ENCODE measurements around the gene SLC35B2. TPM values are rescaled to one million over a fixed set of nuclear protein-coding genes. Genes with fewer than 3 reads are reported as not detected.

Gene SLC35B2
- total and polyA plus RNA-seq, 2 donors from 2014 or later = 45.1 to 49.5 TPM

DNA sequence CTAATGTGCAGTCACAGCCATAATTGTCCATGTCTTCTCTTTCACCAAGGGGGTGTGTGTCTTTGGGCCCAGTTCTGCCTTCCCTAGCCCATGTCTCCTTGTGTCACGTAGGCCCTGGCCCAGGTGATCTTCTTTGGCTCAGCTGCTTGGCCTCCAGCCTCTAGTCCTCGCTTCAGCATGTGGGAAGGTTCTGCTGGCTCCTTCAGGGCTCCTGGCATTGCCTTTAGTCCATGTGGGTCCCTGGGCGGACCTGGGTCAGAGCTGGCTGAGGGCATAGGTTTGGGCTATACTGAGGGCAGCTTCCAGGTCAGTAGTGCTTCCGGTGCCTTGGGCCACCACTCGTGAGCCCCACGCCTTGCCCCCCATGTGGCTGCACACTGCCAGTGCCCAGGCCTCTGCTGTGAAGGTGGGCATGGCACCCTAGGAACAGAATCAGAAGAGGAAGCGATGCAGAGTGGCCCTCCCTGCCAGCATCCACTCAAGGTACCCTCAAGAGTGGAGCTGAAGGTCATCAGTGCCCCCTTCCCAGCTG is 43.0 kb upstream of the SLC35B2 start:
- DNase-seq (peak in 1 of 5 donors; percentile 55), FAIRE-seq (no peak)
- peaks cover 0 to 29% (median 13%) of the 10 kb centered on the region in 3 donors for H3K36me3 ChIP-seq (ENCODE audit: control insufficient read depth in 2 of 3, insufficient read depth in 3 of 3, low read length in 3 of 3)

DNA sequence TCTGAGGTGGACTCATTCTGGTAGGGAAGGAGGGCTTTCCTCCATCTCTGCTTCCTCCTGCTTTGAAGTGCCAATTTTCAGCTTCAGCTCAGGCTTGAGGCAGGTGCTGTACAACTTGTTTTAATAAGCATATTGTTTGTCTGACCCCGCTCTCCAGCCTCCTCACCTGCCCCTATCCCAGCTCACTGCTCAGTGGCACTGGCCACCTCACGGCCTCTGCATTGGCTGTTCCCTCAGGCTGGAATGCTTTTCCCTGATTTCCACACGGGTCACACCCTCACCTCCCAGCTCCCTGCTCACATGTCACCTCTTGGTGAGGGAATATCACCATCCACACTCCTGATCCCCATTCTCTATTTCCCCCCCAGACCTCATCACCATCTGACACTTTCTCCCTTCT is 41.5 kb upstream of the SLC35B2 start:
- H3K9ac ChIP-seq (ENCODE audit: low read length in 3 of 3) = no peak overlapping the region
- H3K27ac ChIP-seq (ENCODE audit: low read depth in 2 of 2, low read length in 2 of 2) = no peak overlapping the region
- DNase-seq (peak in 1 of 5 donors; percentile 55), FAIRE-seq (no peak)
- TF ChIP-seq, protein P1, sequence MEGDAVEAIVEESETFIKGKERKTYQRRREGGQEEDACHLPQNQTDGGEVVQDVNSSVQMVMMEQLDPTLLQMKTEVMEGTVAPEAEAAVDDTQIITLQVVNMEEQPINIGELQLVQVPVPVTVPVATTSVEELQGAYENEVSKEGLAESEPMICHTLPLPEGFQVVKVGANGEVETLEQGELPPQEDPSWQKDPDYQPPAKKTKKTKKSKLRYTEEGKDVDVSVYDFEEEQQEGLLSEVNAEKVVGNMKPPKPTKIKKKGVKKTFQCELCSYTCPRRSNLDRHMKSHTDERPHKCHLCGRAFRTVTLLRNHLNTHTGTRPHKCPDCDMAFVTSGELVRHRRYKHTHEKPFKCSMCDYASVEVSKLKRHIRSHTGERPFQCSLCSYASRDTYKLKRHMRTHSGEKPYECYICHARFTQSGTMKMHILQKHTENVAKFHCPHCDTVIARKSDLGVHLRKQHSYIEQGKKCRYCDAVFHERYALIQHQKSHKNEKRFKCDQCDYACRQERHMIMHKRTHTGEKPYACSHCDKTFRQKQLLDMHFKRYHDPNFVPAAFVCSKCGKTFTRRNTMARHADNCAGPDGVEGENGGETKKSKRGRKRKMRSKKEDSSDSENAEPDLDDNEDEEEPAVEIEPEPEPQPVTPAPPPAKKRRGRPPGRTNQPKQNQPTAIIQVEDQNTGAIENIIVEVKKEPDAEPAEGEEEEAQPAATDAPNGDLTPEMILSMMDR (IDR thresholded peaks at IDR 0.05; ENCODE audit: borderline replicate concordance, extremely low read depth, insufficient read depth) = no peak
- H3K4me3 ChIP-seq (ENCODE audit: low read length in 3 of 3) = no peak overlapping the region
- H3K4me1 ChIP-seq (ENCODE audit: control insufficient read depth in 2 of 3, insufficient read depth in 2 of 3, low read depth in 1 of 3, low read length in 3 of 3) = peaks cover 0 to 9% (median 0%) of the 10 kb centered on the region in 3 donors
- intact Hi-C loops (cut with DNase I) = no loop called here
- peaks cover 0 to 26% (median 12%) of the 10 kb centered on the region in 3 donors for H3K36me3 ChIP-seq (ENCODE audit: control insufficient read depth in 2 of 3, insufficient read depth in 3 of 3, low read length in 3 of 3)
- H3K9me3 ChIP-seq (ENCODE audit: control insufficient read depth in 2 of 3, insufficient read depth in 1 of 3, low read length in 3 of 3) = no peaks in the 10 kb centered on the region
- peaks cover 18% of the 10 kb centered on the region for H3K27me3 ChIP-seq (ENCODE audit: control insufficient read depth, insufficient read depth, low read length)

More for the DNA sequence above, 43.0 kb upstream of the SLC35B2 start:
- Histone ChIP-seq H3K9ac (ENCODE audit: low read length in 3 of 3) (no peak overlapping the region), H3K27me3 (ENCODE audit: control insufficient read depth, insufficient read depth, low read length) (peaks cover 15% of the 10 kb centered on the region), H3K4me1 (ENCODE audit: control insufficient read depth in 2 of 3, insufficient read depth in 2 of 3, low read depth in 1 of 3, low read length in 3 of 3) (peaks cover 0 to 9% (median 0%) of the 10 kb centered on the region in 3 donors), H3K9me3 (ENCODE audit: control insufficient read depth in 2 of 3, insufficient read depth in 1 of 3, low read length in 3 of 3) (no peaks in the 10 kb centered on the region), H3K27ac (ENCODE audit: low read depth in 2 of 2, low read length in 2 of 2) (no peak overlapping the region), H3K4me3 (ENCODE audit: low read length in 3 of 3) (no peak overlapping the region)
- TF ChIP-seq, protein P1 (IDR thresholded peaks at IDR 0.05; ENCODE audit: borderline replicate concordance, extremely low read depth, insufficient read depth) = no peak
- intact Hi-C loops (cut with DNase I) = no loop called here

DNA sequence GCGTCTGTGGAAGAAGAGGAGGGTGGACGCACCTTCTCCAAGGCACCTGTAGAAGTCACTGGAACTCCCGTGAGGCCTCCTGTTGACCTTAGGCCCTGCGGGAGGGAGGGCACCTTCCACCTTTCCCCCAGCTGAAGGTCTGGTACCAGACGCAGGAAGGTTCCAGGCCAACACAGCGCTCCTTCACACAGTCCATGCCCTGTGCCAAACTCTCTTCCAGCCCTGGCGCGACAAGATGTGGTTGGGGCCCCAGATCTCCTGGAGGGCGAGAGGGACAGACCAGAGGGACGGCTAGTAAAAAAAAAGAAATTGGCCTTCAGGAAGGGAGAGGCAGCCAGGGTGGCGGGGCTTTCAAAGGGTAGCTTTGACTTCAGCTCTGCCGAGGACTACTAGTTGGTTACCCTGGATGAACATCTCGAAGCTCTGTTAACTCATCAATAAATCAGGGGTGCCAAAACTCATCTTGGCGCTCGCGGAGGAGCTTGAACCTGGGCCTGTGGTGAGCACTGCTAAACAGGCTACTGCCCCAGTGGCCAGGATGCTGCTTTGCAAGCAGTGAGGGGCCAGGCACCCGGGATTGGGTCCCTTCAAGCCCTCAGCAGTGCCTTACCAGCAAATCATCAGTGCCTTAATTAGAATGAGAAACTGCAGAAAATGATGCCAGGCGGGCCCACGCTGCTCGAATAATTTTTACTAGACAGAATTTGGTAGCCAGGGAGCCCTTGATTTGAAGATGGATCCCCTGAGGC is 40.9 kb upstream of the SLC35B2 start:
- FAIRE-seq = no peak
- peaks cover 0 to 9% (median 0%) of the 10 kb centered on the region in 3 donors for H3K4me1 ChIP-seq (ENCODE audit: control insufficient read depth in 2 of 3, insufficient read depth in 2 of 3, low read depth in 1 of 3, low read length in 3 of 3)
- no peak overlapping the region for H3K9ac ChIP-seq (ENCODE audit: low read length in 3 of 3)
- peaks cover 0 to 21% (median 11%) of the 10 kb centered on the region in 3 donors for H3K36me3 ChIP-seq (ENCODE audit: control insufficient read depth in 2 of 3, insufficient read depth in 3 of 3, low read length in 3 of 3)
- no peak overlapping the region for H3K27ac ChIP-seq (ENCODE audit: low read depth in 2 of 2, low read length in 2 of 2)
- peaks cover 18% of the 10 kb centered on the region for H3K27me3 ChIP-seq (ENCODE audit: control insufficient read depth, insufficient read depth, low read length)
- TF ChIP-seq, protein P1 (IDR thresholded peaks at IDR 0.05; ENCODE audit: borderline replicate concordance, extremely low read depth, insufficient read depth) = no peak
- peak in 1 of 5 donors; percentile 53 for DNase-seq
- H3K9me3 ChIP-seq (ENCODE audit: control insufficient read depth in 2 of 3, insufficient read depth in 1 of 3, low read length in 3 of 3) = no peaks in the 10 kb centered on the region
- intact Hi-C loops (cut with DNase I) = no loop called here
- H3K4me3 ChIP-seq (ENCODE audit: low read length in 3 of 3) = no peak overlapping the region
